BLaER1 (cell line): ENCODE measurements around the gene SYT6.
"Not testable (repeated sequence)": the region's sequence is repeated elsewhere in the genome, so short reads cannot be mapped to it uniquely, and the experiment has no call there.

Experiments
- H3K27ac ChIP-seq: shearing (Covaris generic); formaldehyde crosslinking; 2 replicates; pipeline ENCODE4 v1.8.1; 2022
- H3K27me3 ChIP-seq: shearing (Covaris generic); formaldehyde crosslinking; 2 replicates; pipeline ENCODE4 v1.8.1; 2022
- H3K36me3 ChIP-seq: shearing (Covaris generic); formaldehyde crosslinking; 2 replicates; pipeline ENCODE4 v1.8.1; 2022
- H3K4me1 ChIP-seq: shearing (Covaris generic); formaldehyde crosslinking; 2 replicates; pipeline ENCODE4 v1.8.1; 2022
- H3K4me2 ChIP-seq: shearing (Covaris generic); formaldehyde crosslinking; 2 replicates; pipeline ENCODE4 v1.8.1; 2022
- H3K4me3 ChIP-seq: shearing (Covaris generic); formaldehyde crosslinking; 2 replicates; pipeline ENCODE4 v1.8.1; 2022
- H3K9ac ChIP-seq: shearing (Covaris generic); formaldehyde crosslinking; 2 replicates; pipeline ENCODE4 v1.8.1; 2022
- H3K9me3 ChIP-seq: shearing (Covaris generic); formaldehyde crosslinking; 2 replicates; pipeline ENCODE4 v1.8.1; 2022
- H4K20me1 ChIP-seq: shearing (Covaris generic); formaldehyde crosslinking; 2 replicates; pipeline ENCODE4 v1.8.1; 2022
- Cebpa-rat ChIP-seq: shearing (Covaris generic); IDR thresholded peaks from 2 replicates; pipeline ENCODE4 v1.8.1; 2022

SYT6 gene

GRCh38 chr1:114062477-114063099, 91.1 kb downstream of the SYT6 start:
- Histone ChIP-seq H4K20me1 (no peaks in the 10 kb centered on the region), H3K27me3 (no peaks in the 10 kb centered on the region), H3K27ac (no peak overlapping the region), H3K36me3 (0 out of 2 replicates have a peak, but pooled peaks cover 4% of the 10 kb centered on the region), H3K4me2 (no peak overlapping the region), H3K4me1 (no peaks in the 10 kb centered on the region), H3K4me3 (no peak overlapping the region), H3K9me3 (peaks cover 20% of the 10 kb centered on the region), H3K9ac (no peak overlapping the region)
- no peak for TF ChIP-seq Cebpa-rat

DNA sequence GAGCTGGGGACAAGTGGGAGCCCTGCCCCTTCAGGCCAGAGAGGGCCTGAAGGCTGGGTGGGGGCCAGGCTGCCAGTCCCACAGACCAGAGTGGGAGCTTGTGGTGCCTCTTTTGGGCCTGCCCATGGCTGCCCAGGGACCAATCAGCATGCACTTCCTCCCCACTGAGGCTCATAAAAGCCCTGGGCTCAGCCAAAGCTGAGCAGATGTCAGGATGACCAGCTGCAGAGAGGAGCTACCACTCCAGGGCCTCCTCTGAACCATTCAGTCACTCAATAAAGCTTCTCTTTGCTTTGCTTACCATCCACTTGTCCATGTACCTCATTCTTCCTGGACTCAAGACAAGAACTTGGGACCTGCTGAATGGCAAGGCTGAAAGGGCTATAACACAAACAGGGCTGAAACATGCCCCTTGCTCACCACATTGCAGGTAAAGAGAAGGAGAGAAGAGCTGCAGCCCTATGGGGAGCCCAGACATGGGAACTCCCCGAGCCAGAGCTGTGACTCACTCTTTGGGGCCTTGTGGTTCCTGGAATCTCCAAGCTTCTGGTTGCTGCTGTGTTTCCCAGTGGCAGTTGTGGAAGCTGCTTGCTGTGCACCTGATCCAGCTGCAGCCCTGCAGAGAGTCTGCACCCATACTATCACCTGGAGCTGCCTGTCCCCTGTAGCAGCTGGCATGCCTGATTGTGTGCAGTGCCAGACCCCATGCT, 92.4 kb downstream of the SYT6 start:
- Histone ChIP-seq H3K36me3 (0 out of 2 replicates have a peak, but pooled peaks cover 4% of the 10 kb centered on the region), H3K4me2 (no peak overlapping the region), H3K27me3 (no peaks in the 10 kb centered on the region), H3K9ac (no peak overlapping the region), H4K20me1 (no peaks in the 10 kb centered on the region), H3K9me3 (peaks cover 20% of the 10 kb centered on the region), H3K4me1 (no peaks in the 10 kb centered on the region), H3K4me3 (no peak overlapping the region; the same call in 1 of the 2 replicates), H3K27ac (no peak overlapping the region)
- no peak for TF ChIP-seq Cebpa-rat

DNA sequence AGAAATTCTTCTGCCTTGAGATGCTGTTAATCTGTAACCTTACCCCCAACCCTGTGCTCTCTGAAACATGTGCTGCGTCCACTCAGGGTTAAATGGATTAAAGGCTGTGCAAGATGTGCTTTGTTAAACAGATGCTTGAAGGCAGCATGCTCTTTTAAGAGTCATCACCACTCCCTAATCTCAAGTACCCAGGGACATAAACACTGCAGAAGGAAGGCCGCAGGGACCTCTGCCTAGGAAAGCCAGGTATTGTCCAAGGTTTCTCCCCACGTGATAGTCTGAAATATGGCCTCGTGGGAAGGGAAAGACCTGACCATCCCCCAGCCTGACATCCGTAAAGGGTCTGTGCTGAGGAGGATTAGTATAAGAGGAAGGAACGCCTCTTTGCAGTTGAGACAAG, 95.4 kb downstream of the SYT6 start:
- not testable (repeated sequence) for H4K20me1 ChIP-seq, H3K9ac ChIP-seq, H3K27me3 ChIP-seq, H3K4me1 ChIP-seq, H3K4me2 ChIP-seq, H3K27ac ChIP-seq, H3K4me3 ChIP-seq, H3K36me3 ChIP-seq
- H3K9me3 ChIP-seq: peaks cover 20% of the 10 kb centered on the region

GRCh38 chr1:114054148-114054547, 99.5 kb downstream of the SYT6 start:
- Histone ChIP-seq H3K9me3 (no peaks in the 10 kb centered on the region), H3K9ac (no peak overlapping the region), H3K27ac (no peak overlapping the region), H3K36me3 (no peaks in the 10 kb centered on the region), H3K4me1 (no peaks in the 10 kb centered on the region), H3K4me3 (no peak overlapping the region), H4K20me1 (no peaks in the 10 kb centered on the region), H3K27me3 (no peaks in the 10 kb centered on the region), H3K4me2 (no peak overlapping the region)
- TF ChIP-seq Cebpa-rat: no peak

DNA sequence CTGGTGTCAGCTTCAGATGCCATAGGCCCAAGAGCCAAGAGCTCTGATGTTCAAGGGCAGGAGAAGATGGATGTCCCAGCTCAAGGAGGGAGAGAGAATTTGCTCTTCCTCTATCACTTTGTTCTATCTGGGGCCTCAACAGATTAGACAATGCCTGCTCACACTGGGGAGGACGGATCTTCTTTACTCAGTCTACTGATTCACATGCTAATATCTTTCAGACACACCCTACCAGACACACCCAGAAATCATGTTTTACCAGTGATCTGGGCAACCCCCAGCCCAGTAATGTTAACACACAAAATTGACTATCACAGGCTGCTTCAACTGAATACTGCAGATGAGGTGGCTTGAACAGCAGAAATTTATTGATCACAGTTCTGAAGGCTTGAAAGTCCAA, 105.4 kb downstream of the SYT6 start:
- no peaks in the 10 kb centered on the region for H3K4me1 ChIP-seq
- H4K20me1 ChIP-seq: no peaks in the 10 kb centered on the region
- no peak overlapping the region for H3K4me2 ChIP-seq
- no peak overlapping the region for H3K4me3 ChIP-seq
- H3K27me3 ChIP-seq: no peaks in the 10 kb centered on the region
- H3K9me3 ChIP-seq: no peaks in the 10 kb centered on the region
- TF ChIP-seq Cebpa-rat: no peak
- no peak overlapping the region for H3K9ac ChIP-seq
- H3K36me3 ChIP-seq: no peaks in the 10 kb centered on the region
- H3K27ac ChIP-seq: no peak overlapping the region

GRCh38 chr1:114043548-114043947, 110.1 kb downstream of the SYT6 start:
- no peak overlapping the region for H3K4me2 ChIP-seq
- no peak overlapping the region for H3K4me3 ChIP-seq
- H3K27me3 ChIP-seq: no peaks in the 10 kb centered on the region

GRCh38 chr1:114043054-114043453, 110.6 kb downstream of the SYT6 start:
- no peak overlapping the region for H3K4me2 ChIP-seq
- H3K9me3 ChIP-seq: no peaks in the 10 kb centered on the region
- H3K4me3 ChIP-seq: no peak overlapping the region
- no peaks in the 10 kb centered on the region for H3K36me3 ChIP-seq
- no peak for TF ChIP-seq Cebpa-rat
- H3K27ac ChIP-seq: no peak overlapping the region
- no peaks in the 10 kb centered on the region for H3K27me3 ChIP-seq
- no peaks in the 10 kb centered on the region for H3K4me1 ChIP-seq
- no peak overlapping the region for H3K9ac ChIP-seq
- no peaks in the 10 kb centered on the region for H4K20me1 ChIP-seq

More at GRCh38 chr1:114043548-114043947, 110.1 kb downstream of the SYT6 start:
- H3K27ac ChIP-seq: no peak overlapping the region
- TF ChIP-seq Cebpa-rat: no peak
- no peaks in the 10 kb centered on the region for H3K9me3 ChIP-seq
- no peaks in the 10 kb centered on the region for H4K20me1 ChIP-seq
- H3K4me1 ChIP-seq: no peaks in the 10 kb centered on the region
- no peaks in the 10 kb centered on the region for H3K36me3 ChIP-seq
- no peak overlapping the region for H3K9ac ChIP-seq

- TF ChIP-seq Cebpa-rat: no peak
- no peak overlapping the region for H3K9ac ChIP-seq
- H3K4me3 ChIP-seq: no peak overlapping the region
- no peaks in the 10 kb centered on the region for H3K36me3 ChIP-seq
- no peaks in the 10 kb centered on the region for H3K27me3 ChIP-seq
- no peaks in the 10 kb centered on the region for H3K9me3 ChIP-seq
- H4K20me1 ChIP-seq: no peaks in the 10 kb centered on the region
- H3K4me1 ChIP-seq: no peaks in the 10 kb centered on the region
- no peak overlapping the region for H3K4me2 ChIP-seq
- H3K27ac ChIP-seq: no peak overlapping the region
These were observed 113.2 kb downstream of the SYT6 start for GRCh38 chr1:114040273-114041015.
